GDM1 (cell line): ENCODE data around the gene CRISP2.
"Not testable (repeated sequence)": the region's sequence is repeated elsewhere in the genome, so short reads cannot be mapped to it uniquely, and the experiment has no call there.

Source experiments
- DNase-seq: peaks from one replicate; lab custom pipeline; 2025; lab: John Stamatoyannopoulos, UW

CRISP2 gene

DNA sequence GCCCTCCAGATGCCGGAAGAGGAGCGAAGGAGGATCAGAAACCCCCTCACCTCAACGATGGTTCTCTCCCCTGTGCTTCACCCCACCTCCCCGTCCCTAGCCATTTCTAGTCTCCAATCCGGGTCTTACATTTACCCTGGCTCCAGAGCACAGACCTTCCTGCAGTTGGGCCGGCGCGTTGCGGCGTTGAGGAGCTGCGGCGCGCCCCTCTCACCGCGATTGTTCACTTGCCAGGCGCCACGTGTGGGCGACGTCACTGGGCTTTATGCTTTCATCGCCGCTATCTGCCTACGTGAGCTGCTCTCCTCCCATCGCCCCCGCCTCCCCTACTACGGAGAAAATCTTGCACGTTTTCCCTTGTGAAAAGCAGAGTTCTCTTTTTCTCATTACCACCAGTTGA lies at the start of gene CRISP2:
Gene CRISP2 (minus strand): TSS at position 198 of the 400 bp plus-strand sequence. CDS start 4,347 bp downstream, outside the sequence.
- no peak for DNase-seq

GRCh38 chr6:49744259-49744658 lies 30.9 kb upstream of the CRISP2 start, which contains the start of gene CRISP3:
Gene CRISP3 (minus strand): TSS chr6:49744388. CDS start chr6:49744367, 21 bp downstream.
- DNase-seq: no peak

GRCh38 chr6:49743429-49743828 lies 30.1 kb upstream of the CRISP2 start:
- no peak for DNase-seq

GRCh38 chr6:49739423-49739822 lies 26.1 kb upstream of the CRISP2 start:
- no peak for DNase-seq

DNA sequence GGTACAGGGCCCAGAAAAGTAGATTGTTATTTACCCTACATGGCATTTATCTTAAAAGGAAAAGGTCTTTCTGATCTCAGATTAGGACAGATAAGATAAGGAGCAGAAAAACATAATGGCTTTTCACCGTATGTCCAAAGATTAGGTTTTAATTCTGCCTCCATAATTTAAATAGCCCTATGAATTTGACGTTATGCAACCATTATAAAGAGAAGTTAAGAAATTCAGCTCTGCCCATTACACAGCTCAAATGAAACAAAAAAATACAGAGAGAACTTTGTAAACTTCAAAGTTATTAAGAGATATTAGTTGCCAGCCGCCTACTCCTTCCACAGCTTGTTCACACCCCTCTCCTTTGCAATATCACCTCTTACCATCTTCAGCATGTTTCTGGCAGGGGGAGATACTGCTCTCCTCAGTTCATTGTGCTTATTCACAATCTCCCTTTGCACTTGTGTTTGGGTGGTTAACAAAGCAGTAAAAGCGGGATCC lies 22.7 kb upstream of the CRISP2 start:
- DNase-seq: no peak

- DNase-seq: no peak
These were observed 20.3 kb upstream of the CRISP2 start for GRCh38 chr6:49733680-49734079.

DNA sequence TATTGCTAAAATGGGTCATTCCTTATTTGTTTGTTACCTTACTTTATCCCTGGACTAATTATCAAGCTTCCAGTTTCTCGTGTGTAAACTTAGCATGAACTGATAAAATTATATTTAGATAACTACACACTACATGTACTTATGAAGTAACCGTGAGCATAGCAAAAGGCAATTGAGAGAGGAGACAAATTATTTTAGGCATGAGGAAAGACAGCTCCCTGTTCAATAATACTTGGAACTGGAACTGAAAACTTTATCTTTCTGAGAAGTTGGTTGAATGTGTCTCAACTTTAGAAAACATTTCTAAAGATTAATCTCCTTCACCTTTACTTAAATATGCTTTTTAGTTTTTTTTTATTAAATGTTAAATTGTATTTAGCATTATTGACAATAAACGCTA lies 19.4 kb upstream of the CRISP2 start:
- no peak for DNase-seq

GRCh38 chr6:49730251-49730650 lies 16.9 kb upstream of the CRISP2 start:
- DNase-seq: no peak

DNA sequence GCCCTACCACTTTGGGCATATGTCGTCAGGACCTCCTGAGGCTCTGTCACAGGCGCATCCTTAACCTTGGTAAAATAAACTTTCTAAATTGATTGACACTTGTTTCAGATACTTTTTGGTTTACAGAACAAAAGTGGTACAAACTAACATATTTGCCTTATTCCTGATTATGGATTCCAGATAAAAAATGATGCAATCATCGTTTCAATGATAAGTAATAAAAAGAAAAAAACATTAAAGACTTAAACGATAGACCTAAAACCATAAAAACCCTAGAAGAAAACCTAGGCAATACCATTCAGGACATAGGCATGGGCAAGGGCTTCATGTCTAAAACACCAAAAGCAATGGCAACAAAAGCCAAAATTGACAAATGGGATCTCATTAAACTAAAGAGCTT lies 10.6 kb upstream of the CRISP2 start:
- DNase-seq: not testable (repeated sequence)

DNA sequence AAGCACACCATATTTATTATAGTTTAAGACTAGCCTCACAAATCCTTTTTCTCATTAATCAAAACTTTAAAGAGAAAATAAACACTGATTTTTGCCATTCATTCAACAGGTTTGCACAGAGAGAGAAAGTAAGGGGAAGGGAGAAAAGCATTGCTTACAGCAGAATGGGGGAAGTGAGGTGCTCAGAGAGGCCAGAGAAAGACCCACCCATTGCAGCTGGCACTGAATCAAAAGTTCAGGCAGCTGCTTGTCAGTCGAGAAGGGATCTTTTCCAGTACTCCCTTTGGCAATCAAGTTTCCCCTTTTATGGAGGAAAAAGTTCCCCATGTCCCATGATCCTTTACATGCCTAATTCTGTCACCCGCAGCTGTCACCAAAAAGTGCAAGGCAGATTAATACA lies 8.0 kb upstream of the CRISP2 start:
- DNase-seq: no peak

- DNase-seq: no peak
These were observed 7.0 kb upstream of the CRISP2 start for GRCh38 chr6:49720372-49720771.

GRCh38 chr6:49698478-49698877 lies 14.9 kb downstream of the CRISP2 start:
- no peak for DNase-seq

GRCh38 chr6:49693512-49693911 lies 19.8 kb downstream of the CRISP2 start:
- no peak for DNase-seq

DNA sequence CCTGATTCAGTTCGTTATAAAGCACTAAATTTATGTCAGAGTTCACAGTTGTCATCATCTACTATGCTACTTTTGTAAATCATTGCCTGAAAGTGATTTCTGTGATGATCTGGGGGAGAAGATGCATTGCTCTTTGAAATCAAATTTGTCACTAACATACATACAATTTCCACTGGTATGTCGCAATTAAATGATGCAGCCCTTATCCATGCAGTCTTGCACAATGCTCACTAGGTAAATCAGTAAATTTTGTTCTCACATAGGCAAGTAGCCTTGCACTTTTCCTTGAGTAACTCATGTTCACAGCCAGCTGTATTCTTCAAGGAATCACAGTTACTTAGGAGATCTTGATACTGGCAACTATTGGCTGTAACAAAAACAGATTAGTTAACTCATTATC lies 20.8 kb downstream of the CRISP2 start:
- DNase-seq: no peak

- DNase-seq: no peak
These were observed 36.6 kb downstream of the CRISP2 start for GRCh38 chr6:49676671-49677281.

DNA sequence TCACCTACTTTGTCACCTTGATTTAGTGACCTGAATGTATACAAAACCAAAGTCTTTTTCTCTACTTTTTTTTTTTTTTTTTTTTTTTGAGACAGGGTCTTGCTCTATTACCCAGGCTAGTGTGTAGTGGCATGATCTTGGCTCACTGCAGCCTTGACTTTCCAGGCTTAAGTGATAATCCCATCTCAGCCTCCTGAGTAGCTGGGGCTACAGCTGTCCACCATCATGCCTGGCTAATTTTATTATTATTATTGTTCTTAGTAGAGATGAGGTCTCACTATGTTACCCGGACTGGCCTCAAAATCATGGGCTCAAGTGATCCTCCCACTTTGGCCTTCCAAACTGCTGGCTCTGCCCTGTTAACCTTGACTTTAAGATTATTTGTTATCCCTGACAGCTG lies 37.5 kb downstream of the CRISP2 start:
- no peak for DNase-seq

DNA sequence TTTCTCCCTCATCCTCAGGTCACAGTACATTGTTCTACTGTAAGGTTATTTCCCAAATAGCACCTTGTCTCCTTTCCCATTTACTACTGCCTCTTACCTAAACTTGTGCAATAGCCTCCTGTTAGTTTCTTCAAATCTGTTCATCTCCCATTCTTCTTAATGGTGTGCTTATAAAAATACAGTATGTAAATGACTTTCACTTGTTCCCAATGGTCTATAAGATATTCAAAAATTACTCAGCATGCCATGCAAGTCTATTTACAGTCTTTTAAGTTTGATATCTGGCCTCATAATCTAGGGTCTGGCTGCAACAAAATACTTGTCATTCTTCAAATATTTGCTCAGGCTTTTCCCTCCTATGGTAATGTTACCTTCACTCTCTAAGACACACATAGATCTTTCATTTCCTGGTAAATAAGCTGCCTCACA lies 45.2 kb downstream of the CRISP2 start:
- DNase-seq: no peak

DNA sequence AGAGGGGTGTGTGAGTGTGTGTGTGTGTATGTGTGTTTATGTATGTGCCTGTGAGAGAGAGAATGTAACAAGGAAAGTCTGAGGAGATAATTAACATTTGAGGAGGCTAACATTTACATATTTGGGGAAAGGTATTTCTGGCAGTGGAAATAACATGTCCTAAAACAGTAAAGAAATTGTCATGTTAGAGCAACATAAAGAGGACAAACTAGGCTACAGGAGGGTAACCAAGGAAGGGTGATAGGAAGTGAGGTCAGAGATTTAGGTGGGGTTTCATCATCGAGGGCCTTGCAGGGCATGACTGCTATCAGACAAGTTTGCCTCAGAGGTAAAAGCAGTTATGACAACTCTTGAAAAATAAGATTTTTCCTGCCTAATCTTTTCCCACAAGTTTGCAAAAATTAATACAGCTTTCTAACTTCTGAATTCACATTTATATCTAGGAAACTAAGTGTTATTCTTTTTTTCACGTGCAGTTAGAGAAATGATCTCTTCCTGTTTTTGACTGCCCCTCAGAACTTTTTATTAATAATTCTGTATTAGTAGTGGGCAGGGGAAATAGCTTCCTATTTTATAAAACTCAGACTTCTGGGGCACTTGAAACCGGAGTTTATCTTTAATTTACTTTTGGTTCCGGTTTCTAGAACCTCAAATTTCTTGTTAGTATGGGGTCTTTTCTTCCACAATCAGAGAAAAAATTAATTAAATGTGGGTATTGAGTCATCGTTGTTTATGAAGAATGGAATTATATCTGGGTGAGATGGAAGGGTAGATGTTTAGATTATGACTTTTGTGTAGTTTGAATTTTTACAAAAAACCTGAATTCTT lies 46.2 kb downstream of the CRISP2 start:
- DNase-seq: no peak

GRCh38 chr6:49666480-49666879 lies 46.9 kb downstream of the CRISP2 start:
- no peak for DNase-seq

DNA sequence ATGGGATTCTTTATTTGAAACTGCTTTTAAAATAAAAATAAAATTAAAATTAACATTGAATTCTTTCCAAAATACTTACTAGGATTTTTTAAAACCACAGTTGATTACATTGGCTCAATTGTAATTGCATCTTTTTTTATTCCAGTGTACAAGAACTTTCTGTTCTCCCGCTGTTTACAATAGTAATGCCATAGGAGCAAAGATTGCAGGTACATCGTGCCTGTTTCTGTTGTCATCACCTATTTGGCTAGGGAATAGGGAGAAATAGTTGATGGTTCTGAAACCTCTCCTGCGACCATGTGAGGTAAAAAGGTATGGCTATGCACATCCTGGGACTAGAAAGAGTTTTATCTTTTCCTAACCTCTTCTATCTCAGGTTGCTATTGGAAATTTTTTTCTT lies 48.5 kb downstream of the CRISP2 start:
- DNase-seq: no peak

- DNase-seq: not testable (repeated sequence)
These were observed 49.3 kb downstream of the CRISP2 start for GRCh38 chr6:49664054-49664453.

DNA sequence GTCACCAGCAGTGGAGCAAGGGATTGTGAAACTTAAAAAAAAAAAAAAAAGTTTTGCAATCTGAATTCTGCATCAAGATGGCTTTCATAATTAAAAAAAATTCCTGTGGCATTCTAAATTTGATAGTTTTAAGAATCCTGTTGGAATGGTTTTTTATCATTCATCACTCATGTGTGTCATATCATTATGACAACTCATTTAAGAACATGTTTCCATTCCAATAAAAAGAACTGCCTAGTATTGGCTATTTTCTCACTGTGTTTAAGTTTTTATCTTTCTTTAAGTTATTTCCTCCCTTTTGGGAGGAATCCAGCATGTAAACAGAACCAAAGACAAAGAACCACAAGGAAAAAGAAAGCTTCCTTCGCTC lies 50.5 kb downstream of the CRISP2 start:
- DNase-seq: no peak

DNA sequence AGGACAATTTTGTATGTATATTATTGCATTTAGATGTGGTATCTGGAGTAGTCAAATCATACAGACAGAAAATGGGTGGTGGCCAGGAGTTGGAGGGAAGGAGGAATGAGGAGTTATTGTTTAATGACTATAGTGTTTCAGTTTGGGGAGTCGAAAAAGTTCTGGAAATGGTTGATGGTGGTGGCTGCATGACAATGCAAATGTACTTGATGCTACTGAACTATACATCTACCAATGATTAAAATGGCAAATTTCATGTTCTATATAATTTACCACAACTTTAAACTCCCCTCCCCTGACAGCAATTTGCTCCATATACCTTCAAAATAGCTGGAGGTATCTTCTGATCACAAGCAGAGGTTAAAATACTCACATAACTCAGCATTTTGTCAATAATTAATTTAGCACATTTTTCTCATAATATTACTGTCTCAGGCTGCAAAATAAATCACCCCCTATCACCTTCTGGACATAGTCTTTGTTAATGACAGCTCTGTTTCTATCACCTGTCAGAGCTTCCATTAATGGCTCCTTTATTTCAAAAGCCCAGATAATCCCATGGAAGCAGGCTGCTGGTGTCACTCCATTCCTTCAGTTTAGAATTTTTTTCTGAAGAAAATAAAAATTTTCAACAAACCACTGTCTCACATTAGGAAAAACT lies 51.0 kb downstream of the CRISP2 start:
- no peak for DNase-seq
